ENCODE data around the gene ACBD4. TPM values are rescaled to one million over a fixed set of nuclear protein-coding genes. Genes with fewer than 3 reads are reported as not detected.

ACBD4 gene
- total RNA-seq, 5 donors from 2014 or later (not counting 1 experiment from before 2014, with no cell fraction given): 28.4 to 48.5 (median 38.9) TPM

DNA sequence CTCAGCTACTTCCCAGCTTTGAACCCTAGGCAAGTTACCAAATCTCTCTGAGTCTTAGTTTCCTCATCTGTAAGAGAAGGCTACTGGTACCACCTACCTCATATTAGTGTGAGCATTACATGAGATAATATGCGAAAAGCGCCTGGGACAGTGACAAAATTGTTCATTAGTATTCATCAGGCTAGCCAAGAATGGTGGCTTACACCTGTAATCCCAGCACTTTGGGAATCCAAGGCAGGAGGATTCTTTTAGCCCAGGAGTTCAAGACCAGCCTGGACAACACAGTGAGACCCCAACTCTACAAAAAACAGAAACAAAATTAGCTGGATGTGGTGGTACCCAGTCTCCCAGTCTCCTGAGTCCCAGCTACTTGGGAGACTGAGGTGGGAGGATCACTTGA lies 6.5 kb upstream of the ACBD4 start:
- Histone ChIP-seq H3K36me3 (ENCODE audit: control insufficient read depth in 2 of 2, extremely low read depth in 1 of 2, insufficient read depth in 1 of 2, low read length in 1 of 2) (no peaks in the 10 kb centered on the region), H3K9me3 (no peaks in the 10 kb centered on the region), H3K27ac (ENCODE audit: low read length) (no peak overlapping the region), H3K4me3 (ENCODE audit: control insufficient read depth in 1 of 2, extremely low read depth in 1 of 2, low read length in 1 of 2) (no peak overlapping the region), H3K4me1 (ENCODE audit: control insufficient read depth in 1 of 2, extremely low read depth in 1 of 2, insufficient read depth in 2 of 2, low read length in 2 of 2) (peaks cover 0 to 21% of the 10 kb centered on the region in 2 experiments), H3K27me3 (replicated peaks in 1 of 2; ENCODE audit: control insufficient read depth in 2 of 2, extremely low read depth in 1 of 2, insufficient read depth in 2 of 2, low read length in 1 of 2) (peaks cover 0 to 16% of the 10 kb centered on the region in 2 experiments)
- H3K27me3 Mint-ChIP-seq: no peaks in the 10 kb centered on the region
- ChIA-PET CTCF (interaction anchor here in 1 of 2 donors (0.7 kb wide), 1 partner anchor 11 kb away, joined by 3 read pairs; no protein-coding TSS in a partner anchor), POLR2A (no interaction called here)
- ATAC-seq (replicated peaks in 1 of 4): no peak
- H3K4me1 Mint-ChIP-seq: peaks cover 3 to 10% (median 5%) of the 10 kb centered on the region in 3 donors
- no CpG with 5 or more reads among the region's 2 CpGs for WGBS (ENCODE audit: insufficient coverage)
- DNase-seq: no peak
- no peak overlapping the region for H3K4me3 Mint-ChIP-seq
- no peaks in the 10 kb centered on the region for H3K9me3 Mint-ChIP-seq
- H3K36me3 Mint-ChIP-seq: no peaks in the 10 kb centered on the region
- no peak overlapping the region for H3K27ac Mint-ChIP-seq

GRCh38 chr17:45129426-45129939 lies 6.0 kb upstream of the ACBD4 start:
- no peaks in the 10 kb centered on the region for H3K27me3 Mint-ChIP-seq

GRCh38 chr17:45129940-45130680 lies 5.4 kb upstream of the ACBD4 start:
- no peaks in the 10 kb centered on the region for H3K36me3 ChIP-seq (ENCODE audit: control insufficient read depth in 2 of 2, extremely low read depth in 1 of 2, insufficient read depth in 1 of 2, low read length in 1 of 2)
- H3K4me1 Mint-ChIP-seq: peaks cover 4 to 8% (median 8%) of the 10 kb centered on the region in 3 donors
- H3K27ac Mint-ChIP-seq: peak overlapping the region in 1 of 2 donors; percentile 39
- 79% methylated on average over 10 of the region's 13 CpGs for WGBS (ENCODE audit: insufficient coverage)
- no peaks in the 10 kb centered on the region for H3K36me3 Mint-ChIP-seq
- peaks cover 0 to 16% of the 10 kb centered on the region in 2 experiments for H3K27me3 ChIP-seq (replicated peaks in 1 of 2; ENCODE audit: control insufficient read depth in 2 of 2, extremely low read depth in 1 of 2, insufficient read depth in 2 of 2, low read length in 1 of 2)
- H3K4me3 Mint-ChIP-seq: peak overlapping the region in 2 of 3 donors; percentile 9 to 46
- H3K27me3 Mint-ChIP-seq: no peaks in the 10 kb centered on the region
- DNase-seq (no peak), ATAC-seq (replicated peaks in 1 of 4) (no peak)
- peaks cover 0 to 18% of the 10 kb centered on the region in 2 experiments for H3K4me1 ChIP-seq (ENCODE audit: control insufficient read depth in 1 of 2, extremely low read depth in 1 of 2, insufficient read depth in 2 of 2, low read length in 2 of 2)
- ChIA-PET CTCF (no interaction called here), POLR2A (no interaction called here)
- H3K4me3 ChIP-seq (ENCODE audit: control insufficient read depth in 1 of 2, extremely low read depth in 1 of 2, low read length in 1 of 2): no peak overlapping the region
- H3K9me3 Mint-ChIP-seq: no peaks in the 10 kb centered on the region
- no peak overlapping the region for H3K27ac ChIP-seq (ENCODE audit: low read length)
- H3K9me3 ChIP-seq: no peaks in the 10 kb centered on the region

More at GRCh38 chr17:45129426-45129939, 6.0 kb upstream of the ACBD4 start:
- ATAC-seq (replicated peaks in 1 of 4) (no peak), DNase-seq (no peak)
- Mint-ChIP-seq H3K36me3 (no peaks in the 10 kb centered on the region), H3K9me3 (no peaks in the 10 kb centered on the region), H3K4me3 (no peak overlapping the region), H3K27ac (no peak overlapping the region), H3K4me1 (peaks cover 3 to 7% (median 6%) of the 10 kb centered on the region in 3 donors)
- peaks cover 0 to 16% of the 10 kb centered on the region in 2 experiments for H3K27me3 ChIP-seq (replicated peaks in 1 of 2; ENCODE audit: control insufficient read depth in 2 of 2, extremely low read depth in 1 of 2, insufficient read depth in 2 of 2, low read length in 1 of 2)
- 93% methylated on average over 4 of the region's 10 CpGs for WGBS (ENCODE audit: insufficient coverage)
- H3K36me3 ChIP-seq (ENCODE audit: control insufficient read depth in 2 of 2, extremely low read depth in 1 of 2, insufficient read depth in 1 of 2, low read length in 1 of 2): no peaks in the 10 kb centered on the region
- no peak overlapping the region for H3K4me3 ChIP-seq (ENCODE audit: control insufficient read depth in 1 of 2, extremely low read depth in 1 of 2, low read length in 1 of 2)
- H3K9me3 ChIP-seq: no peaks in the 10 kb centered on the region
- ChIA-PET POLR2A (no interaction called here), CTCF (interaction anchor here in 1 of 2 donors (0.7 kb wide), 1 partner anchor 11 kb away, joined by 3 read pairs; no protein-coding TSS in a partner anchor)
- H3K4me1 ChIP-seq (ENCODE audit: control insufficient read depth in 1 of 2, extremely low read depth in 1 of 2, insufficient read depth in 2 of 2, low read length in 2 of 2): peaks cover 0 to 18% of the 10 kb centered on the region in 2 experiments
- H3K27ac ChIP-seq (ENCODE audit: low read length): no peak overlapping the region

DNA sequence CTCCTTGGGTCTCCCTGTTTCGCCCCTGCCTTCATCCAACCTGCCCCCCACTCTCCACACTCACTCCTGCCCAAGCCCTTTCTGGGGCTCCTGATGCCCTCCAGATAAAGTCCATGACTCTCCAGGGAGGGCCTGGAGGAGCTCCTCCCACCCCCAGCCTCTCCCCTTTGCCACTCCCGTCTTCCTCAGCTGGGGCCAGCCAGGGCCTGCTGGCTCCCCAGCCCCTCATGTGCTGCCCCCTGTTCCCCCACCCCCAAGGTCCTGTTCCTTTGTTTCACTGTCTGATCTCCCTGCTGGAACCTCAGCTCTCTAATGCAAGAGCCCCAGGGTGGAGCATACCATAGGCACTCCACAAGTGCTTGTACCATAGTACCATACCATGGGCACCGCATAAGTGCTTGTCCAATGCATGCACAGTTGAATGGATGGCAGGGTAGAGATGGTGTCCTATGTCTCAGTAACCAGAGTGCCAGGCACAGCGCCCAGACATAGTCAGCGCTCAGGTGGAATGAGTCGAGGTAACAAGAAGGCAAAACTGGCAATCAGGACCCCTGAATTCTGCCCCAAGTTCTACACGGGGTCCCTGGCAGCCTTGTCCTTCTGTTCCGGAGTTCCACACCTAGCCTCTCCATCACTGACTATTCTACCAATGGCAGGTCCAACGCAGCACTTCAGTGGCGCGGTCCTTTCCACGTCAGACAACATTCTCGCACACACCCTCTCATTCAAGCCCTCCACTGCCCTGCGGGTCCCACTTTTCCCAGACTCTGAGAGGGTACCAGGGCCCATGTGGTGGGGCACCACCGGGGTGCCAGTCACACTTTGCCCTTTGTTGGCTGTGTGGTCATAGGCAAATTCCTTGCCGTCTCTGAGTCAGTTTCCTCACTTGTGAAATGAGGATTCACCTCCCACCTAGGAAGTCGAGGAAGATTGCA lies 4.5 kb upstream of the ACBD4 start:
- ChIA-PET POLR2A (no interaction called here), CTCF (interaction anchor here in 1 of 2 donors (0.6 kb wide), 1 partner anchor 63 kb away, joined by 9 read pairs; no protein-coding TSS in a partner anchor)
- Histone ChIP-seq H3K27ac (ENCODE audit: low read length) (no peak overlapping the region), H3K27me3 (replicated peaks in 1 of 2; ENCODE audit: control insufficient read depth in 2 of 2, extremely low read depth in 1 of 2, insufficient read depth in 2 of 2, low read length in 1 of 2) (peaks cover 0 to 16% of the 10 kb centered on the region in 2 experiments), H3K9me3 (no peaks in the 10 kb centered on the region), H3K4me1 (ENCODE audit: control insufficient read depth in 1 of 2, extremely low read depth in 1 of 2, insufficient read depth in 2 of 2, low read length in 2 of 2) (peaks cover 0 to 21% of the 10 kb centered on the region in 2 experiments), H3K36me3 (ENCODE audit: control insufficient read depth in 2 of 2, extremely low read depth in 1 of 2, insufficient read depth in 1 of 2, low read length in 1 of 2) (no peaks in the 10 kb centered on the region), H3K4me3 (ENCODE audit: control insufficient read depth in 1 of 2, extremely low read depth in 1 of 2, low read length in 1 of 2) (no peak overlapping the region)
- 80% methylated on average over 16 of the region's 17 CpGs for WGBS (ENCODE audit: insufficient coverage)
- peaks cover 10 to 16% (median 15%) of the 10 kb centered on the region in 3 donors for H3K4me1 Mint-ChIP-seq
- peak overlapping the region in 1 of 2 donors; percentile 39 for H3K27ac Mint-ChIP-seq
- H3K27me3 Mint-ChIP-seq: no peaks in the 10 kb centered on the region
- H3K9me3 Mint-ChIP-seq: no peaks in the 10 kb centered on the region
- peak overlapping the region; percentile 62 to 87 (median 66) for H3K4me3 Mint-ChIP-seq
- no peaks in the 10 kb centered on the region for H3K36me3 Mint-ChIP-seq
- ATAC-seq (replicated peaks in 1 of 4): no peak
- no peak for DNase-seq

GRCh38 chr17:45131616-45132319 lies 3.7 kb upstream of the ACBD4 start:
- Mint-ChIP-seq H3K27ac (peak overlapping the region in 1 of 2 donors; percentile 6), H3K4me1 (peaks cover 17 to 23% (median 21%) of the 10 kb centered on the region in 3 donors), H3K4me3 (peak overlapping the region; percentile 62 to 87 (median 66)), H3K36me3 (no peaks in the 10 kb centered on the region), H3K27me3 (no peaks in the 10 kb centered on the region), H3K9me3 (no peaks in the 10 kb centered on the region)
- peaks cover 0 to 30% of the 10 kb centered on the region in 2 experiments for H3K4me1 ChIP-seq (ENCODE audit: control insufficient read depth in 1 of 2, extremely low read depth in 1 of 2, insufficient read depth in 2 of 2, low read length in 2 of 2)
- 16% methylated on average over 36 of the region's 46 CpGs for WGBS (ENCODE audit: insufficient coverage)
- POLR2A ChIA-PET: no interaction called here
- H3K36me3 ChIP-seq (ENCODE audit: control insufficient read depth in 2 of 2, extremely low read depth in 1 of 2, insufficient read depth in 1 of 2, low read length in 1 of 2): no peaks in the 10 kb centered on the region
- peak in 2 of 4 experiments; percentile 0 to 1 for ATAC-seq (replicated peaks in 1 of 4)
- peak overlapping the region; percentile 17 for H3K27ac ChIP-seq (ENCODE audit: low read length)
- H3K4me3 ChIP-seq (ENCODE audit: control insufficient read depth in 1 of 2, extremely low read depth in 1 of 2, low read length in 1 of 2): peak overlapping the region; percentile 39 to 100
- peaks cover 0 to 16% of the 10 kb centered on the region in 2 experiments for H3K27me3 ChIP-seq (replicated peaks in 1 of 2; ENCODE audit: control insufficient read depth in 2 of 2, extremely low read depth in 1 of 2, insufficient read depth in 2 of 2, low read length in 1 of 2)
- CTCF ChIA-PET: no interaction called here
- peak in 25 of 35 experiments; percentile 17 to 61 (median 34) for DNase-seq
- no peaks in the 10 kb centered on the region for H3K9me3 ChIP-seq

Data from T-cell (primary cell).